GM21390 (cell line): ENCODE data around the gene EIF4G3.
"Not testable (repeated sequence)": the region's sequence is repeated elsewhere in the genome, so short reads cannot be mapped to it uniquely, and the experiment has no call there.

ENCODE experiments used
- ATAC-seq: cut with Tn5 transposase; IDR thresholded peaks from one replicate; pipeline ENCODE4 v1.9.1; 2021; ENCODE audit not compliant: unreplicated experiment

The EIF4G3 gene

DNA sequence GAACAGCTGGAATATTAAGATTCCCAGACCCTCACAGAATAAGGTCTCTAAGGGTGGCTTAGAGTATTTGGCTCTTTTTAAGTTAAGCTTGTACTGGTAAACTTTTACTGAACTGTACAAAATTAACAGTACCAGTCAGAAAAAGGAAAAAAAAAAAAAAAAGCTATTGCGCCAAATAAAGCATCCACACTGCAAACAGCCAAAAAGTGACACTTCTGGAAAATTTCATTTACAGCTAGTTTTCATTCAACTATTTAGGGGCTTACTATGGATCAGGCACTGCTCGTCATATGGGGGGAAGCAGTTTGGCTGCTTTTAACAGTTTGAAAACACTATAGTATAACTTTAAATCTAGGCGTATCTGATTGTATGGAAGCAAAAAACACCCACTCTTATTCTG lies 139.6 kb downstream of the EIF4G3 start:
- ATAC-seq: no peak

DNA sequence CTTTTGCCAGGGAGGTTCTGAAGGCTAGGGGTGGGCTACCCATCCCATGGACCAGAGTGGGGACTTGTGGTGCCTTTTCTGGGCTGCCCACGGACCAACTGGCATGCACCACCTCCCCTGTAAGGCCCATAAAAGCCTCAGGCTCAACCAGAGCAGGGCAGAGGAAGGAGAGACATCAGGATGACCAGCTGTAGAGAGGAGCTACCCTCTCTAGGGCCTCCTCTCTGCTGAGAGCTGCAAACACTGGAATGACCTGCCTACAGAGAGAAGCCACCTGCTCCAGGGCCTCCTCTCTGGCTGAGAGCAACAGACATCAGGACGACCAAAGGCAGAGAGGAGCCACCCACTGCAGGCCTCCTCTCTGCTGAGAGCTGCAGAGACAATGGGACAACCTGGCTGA lies 140.9 kb downstream of the EIF4G3 start:
- no peak for ATAC-seq

DNA sequence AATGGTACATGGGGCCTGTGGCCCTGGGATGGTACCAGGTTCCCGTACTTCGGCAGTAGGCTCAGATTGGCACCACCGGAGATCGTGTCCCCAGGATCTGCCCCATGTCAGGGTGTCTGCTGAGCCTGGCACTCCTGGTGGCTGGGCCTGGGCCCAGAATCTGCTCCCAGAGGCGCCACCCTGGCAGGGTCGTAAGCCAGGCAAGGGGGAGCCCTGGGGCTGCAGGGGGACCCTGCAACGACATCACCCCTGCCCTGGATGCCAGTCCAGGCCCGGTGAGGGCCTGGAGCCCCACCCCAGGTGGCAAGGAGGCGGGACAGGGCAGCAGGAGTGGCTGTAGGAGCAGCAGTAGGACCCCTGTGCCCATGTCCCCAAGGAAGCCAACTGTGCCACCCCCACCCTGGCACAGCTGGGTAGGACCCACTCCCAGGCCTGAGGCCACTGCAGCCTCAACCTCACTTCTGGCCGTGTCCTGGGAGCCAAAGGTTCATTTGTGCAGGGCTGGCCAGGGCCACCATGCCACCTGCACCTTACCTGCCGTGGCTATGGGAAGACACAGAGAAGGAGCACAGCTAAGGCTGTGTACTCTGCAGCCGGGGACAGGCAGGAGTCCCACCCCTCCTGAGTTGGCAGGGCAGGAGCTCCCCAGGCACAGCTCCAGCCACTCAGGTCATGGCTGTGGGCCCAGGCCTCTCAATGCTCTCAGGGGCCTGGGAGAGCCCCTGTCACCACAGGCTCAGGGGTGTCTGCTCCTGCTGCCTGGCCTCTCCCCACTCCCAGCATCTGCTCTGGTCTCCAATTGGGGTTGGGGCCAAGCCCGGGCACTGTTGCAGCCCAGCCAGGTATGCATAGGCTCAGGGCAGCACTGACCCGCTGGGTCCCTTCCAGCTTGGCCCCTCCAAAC lies 141.7 kb downstream of the EIF4G3 start:
- no peak for ATAC-seq

DNA sequence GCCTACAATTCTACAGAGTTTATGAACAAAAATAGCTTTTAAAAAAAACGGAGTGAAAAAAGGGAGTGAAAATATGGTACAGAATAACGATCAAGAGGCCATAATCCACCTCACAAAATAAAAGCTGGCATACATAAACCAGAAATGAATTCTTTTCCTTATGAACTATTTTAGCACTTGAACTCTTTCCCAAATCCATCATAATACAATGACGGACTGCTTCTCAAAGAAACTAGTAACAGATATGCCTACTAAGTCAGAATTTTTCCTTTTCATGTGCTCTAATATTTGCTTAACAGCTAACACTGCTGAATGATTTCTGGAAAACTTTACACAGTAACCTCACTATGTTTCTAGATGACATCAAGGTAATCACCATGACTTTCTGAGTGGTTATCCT lies 144.0 kb downstream of the EIF4G3 start:
- ATAC-seq: no peak

DNA sequence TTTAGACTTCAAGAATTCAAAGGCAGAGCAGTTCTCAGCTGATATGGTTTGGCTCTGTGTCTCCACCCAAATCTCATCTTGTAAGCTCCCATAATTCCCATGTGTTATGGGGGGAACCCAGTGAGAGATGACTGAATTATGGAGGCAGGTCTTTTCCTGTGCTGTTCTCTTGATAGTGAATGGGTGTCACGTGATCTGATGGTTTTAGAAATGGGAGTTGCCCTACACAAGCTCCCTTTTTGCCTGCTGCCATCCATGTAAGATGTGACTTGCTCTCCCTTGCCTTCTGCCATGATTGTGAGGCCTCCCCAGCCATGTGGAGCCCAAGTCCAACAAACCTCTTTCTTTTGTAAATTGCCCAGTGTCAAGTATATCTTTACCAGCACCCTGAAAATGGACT lies 146.5 kb downstream of the EIF4G3 start:
- no peak for ATAC-seq

DNA sequence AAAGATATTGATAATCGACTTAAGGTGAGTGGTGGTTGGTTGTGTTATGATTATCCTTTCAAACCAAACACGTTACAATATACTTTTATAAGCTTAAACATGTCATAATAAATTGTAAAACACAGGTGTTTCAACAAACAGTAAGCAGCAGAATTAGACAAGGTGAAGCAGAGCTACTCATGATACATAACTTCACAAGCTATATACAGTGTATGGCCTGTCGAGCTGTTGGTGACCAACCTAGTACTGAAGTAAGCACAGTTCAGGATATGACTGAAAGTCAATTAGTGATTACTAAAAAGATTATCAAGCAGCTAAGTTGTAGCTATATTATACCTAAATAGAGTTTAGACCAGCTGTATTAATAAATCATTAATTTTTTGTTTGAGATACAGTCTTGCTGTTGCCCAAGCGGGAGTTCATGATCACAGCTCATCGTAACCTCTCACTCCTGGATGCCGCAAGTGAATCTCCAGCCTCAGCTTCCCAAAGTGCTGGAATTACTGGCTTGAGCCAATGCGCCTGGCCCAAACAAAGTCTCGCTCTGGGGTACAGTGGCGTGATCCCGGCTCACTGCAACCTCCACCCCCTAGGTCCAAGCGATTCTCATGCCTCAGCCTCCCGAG lies 148.1 kb downstream of the EIF4G3 start:
- no peak for ATAC-seq

DNA sequence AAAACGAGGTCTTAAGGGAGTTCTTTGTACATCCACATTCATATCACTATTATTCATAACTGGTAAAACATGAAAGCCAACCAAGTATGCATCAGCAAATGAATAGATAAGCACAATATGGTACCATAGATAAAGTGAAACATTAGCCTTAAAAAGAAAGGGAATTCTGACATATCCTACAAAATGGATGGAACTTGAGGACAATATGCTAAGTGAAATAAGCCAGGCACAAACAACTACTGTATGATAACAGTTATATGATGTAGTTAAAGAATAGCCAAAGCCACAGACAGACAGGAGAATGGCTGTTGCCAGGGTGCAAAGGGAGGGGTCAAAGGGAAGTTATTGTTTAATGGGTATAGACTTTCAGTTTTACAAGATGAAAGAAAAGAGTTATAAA lies 148.9 kb downstream of the EIF4G3 start:
- no peak for ATAC-seq

DNA sequence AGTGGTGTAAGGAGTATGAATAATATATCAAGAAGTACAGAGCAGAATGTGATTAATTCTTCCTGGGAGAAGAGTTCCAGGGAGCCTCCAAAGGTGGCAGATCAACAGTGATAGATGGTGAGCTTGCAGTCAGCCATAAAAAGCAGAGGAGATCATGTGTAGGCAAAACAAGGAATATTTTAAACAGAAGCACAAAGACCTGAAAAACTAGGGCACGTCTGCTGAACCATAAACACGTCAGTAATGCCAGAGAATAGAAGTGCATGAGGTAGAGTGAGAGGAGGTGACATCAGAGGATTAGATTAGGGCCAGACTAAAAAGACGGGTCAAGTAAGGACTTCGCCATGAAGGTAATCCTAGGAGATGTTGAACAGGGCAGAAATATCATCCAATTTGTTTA lies 151.8 kb downstream of the EIF4G3 start:
- ATAC-seq: no peak

DNA sequence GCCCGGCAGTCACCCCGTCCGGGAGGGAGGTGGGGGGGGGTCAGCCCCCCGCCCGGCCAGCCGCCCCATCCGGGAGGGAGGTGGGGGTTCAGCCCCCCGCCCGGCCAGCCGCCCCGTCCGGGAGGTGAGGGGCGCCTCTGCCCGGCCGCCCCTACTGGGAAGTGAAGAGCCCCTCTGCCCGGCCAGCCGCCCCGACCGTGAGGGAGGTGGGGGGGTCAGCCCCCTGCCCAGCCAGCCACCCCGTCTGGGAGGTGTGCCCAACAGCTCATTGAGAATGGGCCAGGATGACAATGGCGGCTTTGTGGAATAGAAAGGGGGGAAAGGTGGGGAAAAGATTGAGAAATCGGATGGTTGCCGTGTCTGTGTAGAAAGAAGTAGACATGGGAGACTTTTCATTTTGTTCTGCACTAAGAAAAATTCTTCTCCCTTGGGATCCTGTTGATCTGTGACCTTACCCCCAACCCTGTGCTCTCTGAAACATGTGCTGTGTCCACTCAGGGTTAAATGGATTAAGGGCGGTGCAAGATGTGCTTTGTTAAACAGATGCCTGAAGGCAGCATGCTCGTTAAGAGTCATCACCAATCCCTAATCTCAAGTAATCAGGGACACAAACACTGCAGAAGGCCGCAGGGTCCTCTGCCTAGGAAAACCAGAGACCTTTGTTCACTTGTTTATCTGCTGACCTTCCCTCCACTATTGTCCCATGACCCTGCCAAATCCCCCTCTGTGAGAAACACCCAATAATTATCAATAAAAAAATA lies 152.4 kb downstream of the EIF4G3 start:
- not testable (repeated sequence) for ATAC-seq

DNA sequence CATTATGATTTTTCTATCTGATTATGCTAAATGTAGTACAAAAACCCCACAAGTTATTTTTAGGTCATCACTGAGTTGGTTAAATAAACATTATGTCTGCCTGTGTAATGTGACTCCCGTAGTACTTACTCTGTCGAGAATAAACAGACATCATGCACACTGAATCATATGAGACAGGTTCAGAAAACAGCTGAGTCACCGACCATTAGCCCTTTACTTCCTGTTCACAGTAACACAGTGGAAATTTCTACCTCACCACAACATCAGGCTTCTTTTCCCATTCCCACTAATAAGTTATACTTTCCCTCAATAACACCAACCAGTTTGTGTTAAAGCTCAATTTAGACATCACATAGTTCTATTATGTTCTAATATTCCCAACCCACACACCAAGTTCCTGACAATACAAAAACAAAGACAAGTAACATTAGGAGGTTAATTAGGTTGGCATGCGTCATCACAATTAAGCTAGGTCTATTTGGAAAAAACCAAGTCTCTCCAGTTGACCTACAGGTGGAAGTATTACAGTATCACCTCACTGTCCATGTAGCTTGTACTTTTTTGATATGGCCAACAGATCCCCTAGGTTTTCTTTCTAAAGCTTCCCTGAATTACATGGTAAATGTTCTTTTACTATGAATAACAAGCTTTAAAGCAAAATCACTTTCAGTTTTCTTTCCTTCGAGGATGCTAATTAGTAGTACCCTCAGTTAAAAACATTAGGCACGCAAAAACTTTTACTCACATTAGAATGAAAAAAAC lies 154.2 kb downstream of the EIF4G3 start:
- peak; percentile 85 for ATAC-seq

DNA sequence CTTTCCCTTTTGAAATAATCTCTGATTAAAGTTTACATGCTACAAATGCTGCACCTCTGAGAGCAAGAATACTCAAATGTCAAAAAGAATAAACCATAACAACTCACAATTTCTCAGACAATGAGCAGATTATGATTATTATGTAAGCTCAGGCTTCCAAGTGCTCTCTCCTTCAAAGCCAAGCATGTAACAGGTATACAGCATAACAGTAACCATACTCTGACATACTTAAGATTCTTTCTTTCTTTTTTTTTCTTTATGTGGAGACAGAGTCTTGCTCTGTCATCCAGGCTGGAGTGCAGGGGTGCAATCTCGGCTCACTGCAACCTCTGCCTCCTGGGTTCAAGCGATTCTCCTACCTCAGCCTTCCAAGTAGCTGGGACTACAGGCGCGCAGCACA lies 155.4 kb downstream of the EIF4G3 start:
- no peak for ATAC-seq

DNA sequence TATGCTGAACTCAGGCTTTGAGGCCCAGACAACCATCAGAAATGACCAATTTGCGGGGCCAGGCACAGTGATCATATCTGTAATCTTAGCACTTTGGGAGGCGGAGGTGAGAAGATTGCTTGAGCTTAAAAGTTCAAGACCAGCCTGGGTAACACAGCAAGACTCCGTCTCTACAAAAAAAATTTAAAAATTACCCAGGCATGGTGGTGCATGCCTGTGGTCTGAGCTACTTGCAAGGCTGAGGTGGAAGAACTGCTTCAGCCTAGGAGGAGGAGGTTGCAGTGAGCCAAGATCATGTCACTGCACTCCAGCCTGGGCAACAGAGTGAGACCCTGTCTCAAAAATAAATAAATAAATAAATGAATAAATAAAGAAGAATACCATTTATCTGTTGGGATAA lies 156.5 kb downstream of the EIF4G3 start:
- no peak for ATAC-seq

DNA sequence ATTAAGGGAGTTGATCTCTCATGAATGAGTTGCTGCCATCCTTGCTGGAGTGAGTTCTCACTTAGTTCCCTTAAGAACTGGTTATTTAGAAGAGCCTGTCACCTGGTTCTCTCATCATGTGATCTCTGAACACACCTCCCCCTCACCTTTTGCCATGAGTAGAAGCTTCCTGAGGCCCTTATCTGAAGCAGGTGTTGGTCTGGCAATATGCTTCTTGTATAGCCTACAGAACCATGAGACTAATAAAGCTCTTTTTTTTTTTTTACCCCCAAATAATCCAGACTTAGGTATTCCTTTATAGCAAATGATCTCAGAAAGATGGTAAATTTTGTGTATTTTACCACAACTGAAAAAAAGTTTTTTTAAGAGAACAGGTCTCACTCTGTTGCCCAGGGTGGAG lies 158.0 kb downstream of the EIF4G3 start:
- ATAC-seq: no peak

DNA sequence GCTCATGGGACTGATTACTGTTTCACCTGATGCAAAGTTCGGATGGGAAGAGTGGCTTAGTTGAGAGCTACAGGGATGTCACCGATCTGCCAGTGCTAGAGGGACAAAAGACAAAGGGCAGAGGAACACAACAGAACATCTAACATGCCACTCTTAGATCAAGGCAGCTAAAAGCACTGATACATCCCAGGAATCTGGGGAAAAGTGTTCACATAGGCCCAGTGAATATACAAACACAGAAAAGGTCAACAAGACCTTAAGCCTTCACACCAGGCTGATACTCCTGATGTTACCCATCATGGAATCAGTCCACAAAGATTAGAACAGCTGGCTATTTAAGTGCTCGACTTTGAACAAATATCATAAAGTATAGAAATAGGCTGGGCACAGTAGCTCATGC lies 163.2 kb downstream of the EIF4G3 start:
- no peak for ATAC-seq

DNA sequence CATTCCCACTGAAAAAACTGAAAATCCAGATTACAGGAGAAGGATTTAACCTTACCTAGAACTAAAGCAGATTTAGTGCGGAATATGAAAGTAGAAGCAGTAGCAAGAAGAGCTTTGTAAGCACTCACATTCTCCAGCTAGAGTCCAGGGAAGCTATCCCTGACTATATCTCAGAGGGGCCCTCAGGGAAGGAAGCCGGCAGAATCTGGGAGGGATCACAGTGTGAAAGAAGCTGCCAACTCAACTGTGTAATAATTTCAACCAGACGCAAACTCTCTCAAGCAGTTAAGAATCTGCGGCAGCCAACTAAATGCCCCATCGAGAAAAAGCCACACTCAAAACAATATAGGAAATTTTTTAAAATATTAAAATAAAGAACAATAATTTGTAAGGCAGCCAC lies 163.8 kb downstream of the EIF4G3 start:
- no peak for ATAC-seq

DNA sequence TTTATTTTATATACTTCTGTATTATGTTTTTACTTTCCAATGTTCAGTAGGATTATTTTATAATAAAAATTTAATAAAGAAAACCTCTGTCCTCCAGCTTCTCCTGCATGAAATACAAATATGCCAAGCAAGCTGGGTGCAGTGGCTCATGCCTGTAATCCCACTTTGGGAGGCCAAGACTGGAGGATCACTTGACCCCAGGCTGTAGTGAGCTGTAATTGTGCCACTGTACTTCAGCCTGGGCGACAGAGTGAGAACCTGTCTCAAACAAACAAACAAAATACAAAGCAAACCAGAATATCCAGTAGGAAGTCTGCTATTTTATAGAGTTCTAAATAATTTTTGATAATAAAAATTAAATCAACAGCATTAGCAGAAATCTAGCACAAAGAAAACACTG lies 168.8 kb downstream of the EIF4G3 start:
- ATAC-seq: no peak

DNA sequence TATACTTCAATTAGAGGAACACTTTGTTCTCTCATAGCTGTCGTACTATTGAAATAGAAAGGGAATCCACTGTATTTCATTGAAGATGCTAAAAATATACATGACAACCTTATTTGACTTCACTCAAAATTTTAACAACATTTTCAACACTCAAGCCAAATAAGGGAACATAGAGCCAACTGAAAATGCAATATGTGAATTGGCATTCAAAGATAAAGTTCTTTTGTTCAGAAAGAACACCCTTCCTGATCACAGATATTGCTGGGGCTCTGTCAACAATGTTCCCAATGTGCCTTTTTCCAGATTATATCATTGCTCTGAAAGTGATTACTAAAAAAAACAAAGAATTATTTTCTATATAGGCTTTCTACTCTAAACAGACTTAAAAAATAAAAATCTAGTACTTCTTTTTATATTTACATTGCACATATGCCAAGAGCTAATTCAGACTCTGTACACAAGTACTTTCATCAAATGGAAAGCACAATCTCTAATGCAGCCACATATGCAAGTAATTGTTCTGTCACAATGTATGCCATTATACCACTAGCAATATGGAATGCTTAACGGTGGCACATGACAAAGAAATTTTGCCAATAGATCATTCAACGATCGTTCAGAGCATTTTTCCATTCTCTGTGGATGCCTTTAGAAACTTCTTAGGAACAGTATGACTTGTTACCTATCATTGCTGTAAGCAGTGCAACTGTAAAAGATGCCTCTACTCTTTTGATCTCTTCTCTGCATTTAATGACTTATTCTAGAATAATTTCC lies 171.0 kb downstream of the EIF4G3 start:
- ATAC-seq: no peak

DNA sequence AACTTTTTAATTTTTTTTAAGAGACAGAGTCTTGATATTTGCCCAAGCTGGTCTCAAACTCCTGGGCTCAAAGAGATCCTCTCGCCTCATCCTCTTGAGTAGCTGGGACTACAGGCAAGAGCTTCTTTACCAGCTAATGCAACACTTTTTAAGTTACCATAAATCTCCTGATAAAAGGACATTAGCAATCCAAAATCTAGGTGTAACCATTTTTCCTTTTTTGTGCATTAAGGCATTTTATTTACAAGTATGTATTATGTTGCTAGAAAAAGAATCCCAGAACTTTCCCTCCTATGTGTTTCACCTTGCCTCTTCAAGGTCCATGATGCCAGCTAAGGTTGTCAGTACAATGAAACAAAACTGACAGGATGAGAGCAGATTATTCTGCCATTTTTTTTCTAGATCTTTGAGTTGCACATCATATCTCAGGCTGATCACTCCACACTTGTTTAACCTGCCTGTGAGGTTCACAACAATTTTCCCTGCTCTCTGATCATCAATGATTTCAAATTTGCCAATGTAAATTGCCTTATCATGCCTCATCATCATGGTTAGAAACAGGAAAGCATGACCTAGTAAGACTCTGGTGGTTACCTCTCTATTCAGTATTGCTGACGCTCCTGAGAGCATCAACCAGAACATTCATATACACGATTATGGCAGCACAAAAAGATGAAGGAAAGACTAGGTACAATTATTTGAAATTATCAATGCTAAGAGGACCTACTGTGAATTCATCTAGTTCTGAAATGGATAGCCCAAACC lies 173.2 kb downstream of the EIF4G3 start:
- ATAC-seq: no peak

DNA sequence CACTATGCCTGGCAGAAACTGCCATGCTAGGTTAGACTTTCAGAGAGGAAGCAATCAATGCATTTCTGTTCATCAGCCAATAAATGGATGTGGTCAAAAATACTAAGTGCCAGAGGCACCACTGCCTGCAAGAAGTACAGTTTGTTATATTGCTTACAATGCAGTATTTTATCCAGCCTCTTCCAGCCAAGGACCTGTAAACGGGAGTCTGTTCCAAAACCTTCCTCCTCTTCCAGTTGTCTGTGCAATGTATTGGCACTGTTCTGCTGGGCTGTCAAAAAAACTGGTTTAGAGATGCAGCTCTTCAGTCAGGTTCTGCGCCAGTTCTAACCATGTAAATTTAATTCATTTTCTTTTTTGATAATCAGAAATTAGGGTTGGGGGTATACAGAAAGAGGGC lies 175.7 kb downstream of the EIF4G3 start:
- ATAC-seq: no peak

DNA sequence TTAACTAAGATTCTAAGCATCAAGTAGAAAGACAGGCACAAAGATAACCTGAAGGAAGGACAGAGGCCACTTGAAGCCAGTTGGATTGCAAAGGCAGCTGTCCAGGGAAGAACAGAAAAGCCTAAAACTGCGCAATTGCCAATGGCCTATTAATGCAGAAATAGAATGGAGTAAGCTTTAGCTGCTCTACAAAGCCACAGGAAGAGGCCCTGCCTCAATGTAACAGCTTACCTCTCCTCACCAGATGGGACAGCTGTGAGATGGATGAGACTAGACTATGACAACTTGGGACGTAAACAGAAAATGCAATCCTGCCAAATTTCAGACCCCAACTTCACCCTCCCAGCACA lies 176.5 kb downstream of the EIF4G3 start:
- ATAC-seq: no peak
